ENCODE measurements around the gene MBLAC1. TPM values are rescaled to one million over a fixed set of nuclear protein-coding genes. Genes with fewer than 3 reads are reported as not detected.
A peak's percentile ranks its signal among the peaks of the same experiment; 100 is the strongest.

MBLAC1 gene
- total and polyA plus RNA-seq, 10 of the 15 experiments (the other 5 are each of a cell fraction or from before 2014, with no cell fraction given) = 0.24 to 3.2 (median 1.8) TPM; not detected in 1

- TF ChIP-seq SMARCA5 (IDR thresholded peaks at IDR 0.05) = peak; percentile 87
- TF ChIP-seq ZNF24 (IDR thresholded peaks at IDR 0.05) = no peak
- no peak for TF ChIP-seq KDM1A (IDR thresholded peaks at IDR 0.05; ENCODE audit: borderline replicate concordance)
- peak; percentile 79 for TF ChIP-seq MTA2 (IDR thresholded peaks at IDR 0.05; ENCODE audit: low read depth)
- no peak for TF ChIP-seq CHD4 (IDR thresholded peaks at IDR 0.05)
- TF ChIP-seq BHLHE40 (IDR thresholded peaks at IDR 0.05; ENCODE audit: borderline replicate concordance in 1 of 2, low read depth in 2 of 2, low read length in 1 of 2) = peak in 1 of 2 experiments; percentile 85; a peak in 3 of 4 replicates
- peak; percentile 84 to 97 (median 89); a peak in 5 of 6 replicates for TF ChIP-seq CTCF (IDR thresholded peaks at IDR 0.05 in 2 of 3, conservative IDR thresholded peaks at IDR 0.05 in 1 of 3; ENCODE audit: control insufficient read depth in 2 of 3, extremely low read depth in 1 of 3, insufficient read depth in 1 of 3, low read depth in 3 of 3, low read length in 3 of 3)
- TF ChIP-seq SP1 (IDR thresholded peaks at IDR 0.05; ENCODE audit: low read depth, low read length) = peak; percentile 72
- TF ChIP-seq ESRRA (IDR thresholded peaks at IDR 0.05; ENCODE audit: low read length) = 0 out of 2 replicates have a peak, but pooled peaks have one; percentile 45
- peak; percentile 79; the same call in 1 of the 2 replicates for TF ChIP-seq CHD2 (IDR thresholded peaks at IDR 0.05; ENCODE audit: borderline replicate concordance, low read depth, low read length)
- TF ChIP-seq, protein P1, sequence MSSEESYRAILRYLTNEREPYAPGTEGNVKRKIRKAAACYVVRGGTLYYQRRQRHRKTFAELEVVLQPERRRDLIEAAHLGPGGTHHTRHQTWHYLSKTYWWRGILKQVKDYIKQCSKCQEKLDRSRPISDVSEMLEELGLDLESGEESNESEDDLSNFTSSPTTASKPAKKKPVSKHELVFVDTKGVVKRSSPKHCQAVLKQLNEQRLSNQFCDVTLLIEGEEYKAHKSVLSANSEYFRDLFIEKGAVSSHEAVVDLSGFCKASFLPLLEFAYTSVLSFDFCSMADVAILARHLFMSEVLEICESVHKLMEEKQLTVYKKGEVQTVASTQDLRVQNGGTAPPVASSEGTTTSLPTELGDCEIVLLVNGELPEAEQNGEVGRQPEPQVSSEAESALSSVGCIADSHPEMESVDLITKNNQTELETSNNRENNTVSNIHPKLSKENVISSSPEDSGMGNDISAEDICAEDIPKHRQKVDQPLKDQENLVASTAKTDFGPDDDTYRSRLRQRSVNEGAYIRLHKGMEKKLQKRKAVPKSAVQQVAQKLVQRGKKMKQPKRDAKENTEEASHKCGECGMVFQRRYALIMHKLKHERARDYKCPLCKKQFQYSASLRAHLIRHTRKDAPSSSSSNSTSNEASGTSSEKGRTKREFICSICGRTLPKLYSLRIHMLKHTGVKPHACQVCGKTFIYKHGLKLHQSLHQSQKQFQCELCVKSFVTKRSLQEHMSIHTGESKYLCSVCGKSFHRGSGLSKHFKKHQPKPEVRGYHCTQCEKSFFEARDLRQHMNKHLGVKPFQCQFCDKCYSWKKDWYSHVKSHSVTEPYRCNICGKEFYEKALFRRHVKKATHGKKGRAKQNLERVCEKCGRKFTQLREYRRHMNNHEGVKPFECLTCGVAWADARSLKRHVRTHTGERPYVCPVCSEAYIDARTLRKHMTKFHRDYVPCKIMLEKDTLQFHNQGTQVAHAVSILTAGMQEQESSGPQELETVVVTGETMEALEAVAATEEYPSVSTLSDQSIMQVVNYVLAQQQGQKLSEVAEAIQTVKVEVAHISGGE (CRISPR knock-in tag; IDR thresholded peaks at IDR 0.05) = peak; percentile 74
- TF ChIP-seq BACH1 (IDR thresholded peaks at IDR 0.05; ENCODE audit: borderline replicate concordance) = peak; percentile 100
- TF ChIP-seq, protein P2, sequence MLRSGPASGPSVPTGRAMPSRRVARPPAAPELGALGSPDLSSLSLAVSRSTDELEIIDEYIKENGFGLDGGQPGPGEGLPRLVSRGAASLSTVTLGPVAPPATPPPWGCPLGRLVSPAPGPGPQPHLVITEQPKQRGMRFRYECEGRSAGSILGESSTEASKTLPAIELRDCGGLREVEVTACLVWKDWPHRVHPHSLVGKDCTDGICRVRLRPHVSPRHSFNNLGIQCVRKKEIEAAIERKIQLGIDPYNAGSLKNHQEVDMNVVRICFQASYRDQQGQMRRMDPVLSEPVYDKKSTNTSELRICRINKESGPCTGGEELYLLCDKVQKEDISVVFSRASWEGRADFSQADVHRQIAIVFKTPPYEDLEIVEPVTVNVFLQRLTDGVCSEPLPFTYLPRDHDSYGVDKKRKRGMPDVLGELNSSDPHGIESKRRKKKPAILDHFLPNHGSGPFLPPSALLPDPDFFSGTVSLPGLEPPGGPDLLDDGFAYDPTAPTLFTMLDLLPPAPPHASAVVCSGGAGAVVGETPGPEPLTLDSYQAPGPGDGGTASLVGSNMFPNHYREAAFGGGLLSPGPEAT (IDR thresholded peaks at IDR 0.05; ENCODE audit: low read depth) = peak; percentile 84
- no peak for TF ChIP-seq HDAC6 (IDR thresholded peaks at IDR 0.05; ENCODE audit: unreplicated experiment)
- TF ChIP-seq EP300 (IDR thresholded peaks at IDR 0.05; ENCODE audit: borderline replicate concordance in 1 of 2, control insufficient read depth in 1 of 2, low read depth in 2 of 2, low read length in 2 of 2) = peak in 1 of 2 experiments; percentile 60; a peak in 1 of 4 replicates
- TF ChIP-seq, protein P3, sequence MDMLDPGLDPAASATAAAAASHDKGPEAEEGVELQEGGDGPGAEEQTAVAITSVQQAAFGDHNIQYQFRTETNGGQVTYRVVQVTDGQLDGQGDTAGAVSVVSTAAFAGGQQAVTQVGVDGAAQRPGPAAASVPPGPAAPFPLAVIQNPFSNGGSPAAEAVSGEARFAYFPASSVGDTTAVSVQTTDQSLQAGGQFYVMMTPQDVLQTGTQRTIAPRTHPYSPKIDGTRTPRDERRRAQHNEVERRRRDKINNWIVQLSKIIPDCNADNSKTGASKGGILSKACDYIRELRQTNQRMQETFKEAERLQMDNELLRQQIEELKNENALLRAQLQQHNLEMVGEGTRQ (IDR thresholded peaks at IDR 0.05; ENCODE audit: borderline replicate concordance, low read depth, low read length) = no peak; the same call in 1 of the 2 replicates
- TF ChIP-seq FOXK2 (IDR thresholded peaks at IDR 0.05) = peak; percentile 47; the same call in 1 of the 2 replicates
- no peak for TF ChIP-seq KAT2A (conservative IDR thresholded peaks at IDR 0.05; ENCODE audit: control insufficient read depth, low read depth, low read length)
- no peak for TF ChIP-seq NFYA (IDR thresholded peaks at IDR 0.05; ENCODE audit: borderline replicate concordance, low read depth, low read length)
- no peak for TF ChIP-seq WRNIP1 (IDR thresholded peaks at IDR 0.05; ENCODE audit: borderline replicate concordance, low read depth, low read length)
- TF ChIP-seq, protein P4, sequence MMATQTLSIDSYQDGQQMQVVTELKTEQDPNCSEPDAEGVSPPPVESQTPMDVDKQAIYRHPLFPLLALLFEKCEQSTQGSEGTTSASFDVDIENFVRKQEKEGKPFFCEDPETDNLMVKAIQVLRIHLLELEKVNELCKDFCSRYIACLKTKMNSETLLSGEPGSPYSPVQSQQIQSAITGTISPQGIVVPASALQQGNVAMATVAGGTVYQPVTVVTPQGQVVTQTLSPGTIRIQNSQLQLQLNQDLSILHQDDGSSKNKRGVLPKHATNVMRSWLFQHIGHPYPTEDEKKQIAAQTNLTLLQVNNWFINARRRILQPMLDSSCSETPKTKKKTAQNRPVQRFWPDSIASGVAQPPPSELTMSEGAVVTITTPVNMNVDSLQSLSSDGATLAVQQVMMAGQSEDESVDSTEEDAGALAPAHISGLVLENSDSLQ (IDR thresholded peaks at IDR 0.05) = peak; percentile 95
Observed at GRCh38 chr7:100081535-100082102, 45.1 kb upstream of the MBLAC1 start, which contains the start of gene ZNF3 (continued).

Data from GM12878 (cell line).